PC-3 (cell line): ENCODE measurements around the gene DGAT2.

ENCODE experiments used
- EZH2 ChIP-seq: fragments of 300-600 bp; sonication (generic); IDR thresholded peaks from one replicate; pipeline ENCODE4 v1.6.1; 2017; ENCODE audit warnings: antibody characterized with exemption, mild to moderate bottlenecking, low read length; ENCODE audit not compliant: unreplicated experiment
- EZH2phosphoT487 ChIP-seq: fragments of 300-600 bp; sonication (generic); IDR thresholded peaks from 2 replicates; pipeline ENCODE4 v1.6.1; 2018; ENCODE audit warnings: mild to moderate bottlenecking, antibody characterized with exemption, low read length, borderline replicate concordance
- TF ChIP-seq, protein P1 (sequence below): fragments of 300-600 bp; sonication (generic); conservative IDR thresholded peaks from 2 replicates; pipeline ENCODE4 v1.5.1; 2017; ENCODE audit warnings: antibody characterized with exemption, low read depth, mild to moderate bottlenecking, low read length

DNA sequence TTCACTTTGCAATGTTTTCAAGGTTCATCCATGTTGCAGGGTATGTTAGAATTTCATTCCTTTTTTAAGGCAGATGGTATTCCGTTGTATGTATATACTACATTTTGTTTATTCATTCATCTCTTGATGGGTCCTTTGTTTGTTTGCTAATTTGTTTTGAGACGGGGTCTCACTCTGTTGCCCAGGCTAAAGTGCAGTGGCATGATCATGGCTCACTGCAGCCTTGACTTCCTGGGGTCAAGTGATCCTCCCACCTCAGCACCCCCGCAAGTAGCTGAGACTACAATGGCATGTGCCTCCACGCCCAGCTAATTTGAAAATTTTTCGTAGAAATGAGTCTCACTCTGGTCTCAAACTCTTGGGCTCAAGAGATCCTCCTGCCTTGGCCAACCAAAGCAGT lies 52.6 kb downstream of the DGAT2 start:
- TF ChIP-seq, protein P1, sequence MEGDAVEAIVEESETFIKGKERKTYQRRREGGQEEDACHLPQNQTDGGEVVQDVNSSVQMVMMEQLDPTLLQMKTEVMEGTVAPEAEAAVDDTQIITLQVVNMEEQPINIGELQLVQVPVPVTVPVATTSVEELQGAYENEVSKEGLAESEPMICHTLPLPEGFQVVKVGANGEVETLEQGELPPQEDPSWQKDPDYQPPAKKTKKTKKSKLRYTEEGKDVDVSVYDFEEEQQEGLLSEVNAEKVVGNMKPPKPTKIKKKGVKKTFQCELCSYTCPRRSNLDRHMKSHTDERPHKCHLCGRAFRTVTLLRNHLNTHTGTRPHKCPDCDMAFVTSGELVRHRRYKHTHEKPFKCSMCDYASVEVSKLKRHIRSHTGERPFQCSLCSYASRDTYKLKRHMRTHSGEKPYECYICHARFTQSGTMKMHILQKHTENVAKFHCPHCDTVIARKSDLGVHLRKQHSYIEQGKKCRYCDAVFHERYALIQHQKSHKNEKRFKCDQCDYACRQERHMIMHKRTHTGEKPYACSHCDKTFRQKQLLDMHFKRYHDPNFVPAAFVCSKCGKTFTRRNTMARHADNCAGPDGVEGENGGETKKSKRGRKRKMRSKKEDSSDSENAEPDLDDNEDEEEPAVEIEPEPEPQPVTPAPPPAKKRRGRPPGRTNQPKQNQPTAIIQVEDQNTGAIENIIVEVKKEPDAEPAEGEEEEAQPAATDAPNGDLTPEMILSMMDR: no peak
- no peak for TF ChIP-seq EZH2
- no peak for TF ChIP-seq EZH2phosphoT487
